HG02885 (cell line): Measurements from ENCODE around the gene ZNF584.
A peak's percentile ranks its signal among the peaks of the same experiment; 100 is the strongest.

Source experiments
- ATAC-seq: cut with Tn5 transposase; IDR thresholded peaks from one replicate; pipeline ENCODE4 v1.9.1; 2021; ENCODE audit warnings: mild to moderate bottlenecking; ENCODE audit not compliant: unreplicated experiment, poor library complexity

ZNF584 gene

GRCh38 chr19:58385313-58385890 is 23.0 kb upstream of the ZNF584 start:
- ATAC-seq: no peak

- ATAC-seq: peak; percentile 12
Observed at GRCh38 chr19:58385891-58386575, 22.4 kb upstream of the ZNF584 start.

- ATAC-seq: peak; percentile 89
Observed at GRCh38 chr19:58386576-58387337, 21.7 kb upstream of the ZNF584 start, which contains the start of gene RPS5. Gene RPS5 (plus strand): TSS chr19:58387269. CDS start chr19:58388138, 869 bp downstream.

GRCh38 chr19:58387338-58388174 is 20.9 kb upstream of the ZNF584 start:
- no peak for ATAC-seq

- no peak for ATAC-seq
Observed at GRCh38 chr19:58388175-58388526, 20.3 kb upstream of the ZNF584 start.

GRCh38 chr19:58392945-58393724 is 15.3 kb upstream of the ZNF584 start:
- ATAC-seq: no peak

GRCh38 chr19:58393725-58394033 is 14.8 kb upstream of the ZNF584 start:
- ATAC-seq: no peak

GRCh38 chr19:58394821-58395219 is 13.6 kb upstream of the ZNF584 start:
- ATAC-seq: no peak

GRCh38 chr19:58395220-58395978 is 13.1 kb upstream of the ZNF584 start, which contains the start of gene RNF225:
Gene RNF225 (plus strand): TSS chr19:58395656. CDS start chr19:58396090, 434 bp downstream.
- ATAC-seq: no peak

- no peak for ATAC-seq
Observed at GRCh38 chr19:58395979-58396627, 12.3 kb upstream of the ZNF584 start.

- no peak for ATAC-seq
Observed at GRCh38 chr19:58396691-58397532, 11.5 kb upstream of the ZNF584 start.

GRCh38 chr19:58397533-58398037 is 10.9 kb upstream of the ZNF584 start:
- ATAC-seq: no peak

- ATAC-seq: no peak
Observed at GRCh38 chr19:58398087-58398486, 10.4 kb upstream of the ZNF584 start.

- no peak for ATAC-seq
Observed at GRCh38 chr19:58398545-58398944, 9.9 kb upstream of the ZNF584 start.

GRCh38 chr19:58399903-58400302 is 8.5 kb upstream of the ZNF584 start:
- ATAC-seq: no peak

- no peak for ATAC-seq
Observed at GRCh38 chr19:58400316-58400915, 8.0 kb upstream of the ZNF584 start.
